Forelimb muscle (tissue), 1 donor: ENCODE results near the gene CFAP69. TPM values are rescaled to one million over a fixed set of nuclear protein-coding genes. Genes with fewer than 3 reads are reported as not detected.
A peak's percentile ranks its signal among the peaks of the same experiment; 100 is the strongest.
"Not testable (repeated sequence)": the region's sequence is repeated elsewhere in the genome, so short reads cannot be mapped to it uniquely, and the experiment has no call there.

Experiments used
- DNase-seq: peaks from one replicate; pipeline ENCODE4 v3.0.0-alpha.2; 2013; ENCODE audit warnings: low read depth
- polyA plus RNA-seq: library from polyadenylated mRNA; unstranded; fragments of 120-200 nt; gene quantifications from one replicate; pipeline ENCODE4 v1.2.1, GENCODE V29; 2013; ENCODE audit not compliant: insufficient read length

CFAP69 gene
- polyA plus RNA-seq, 1 donor = 3.0 TPM

DNA sequence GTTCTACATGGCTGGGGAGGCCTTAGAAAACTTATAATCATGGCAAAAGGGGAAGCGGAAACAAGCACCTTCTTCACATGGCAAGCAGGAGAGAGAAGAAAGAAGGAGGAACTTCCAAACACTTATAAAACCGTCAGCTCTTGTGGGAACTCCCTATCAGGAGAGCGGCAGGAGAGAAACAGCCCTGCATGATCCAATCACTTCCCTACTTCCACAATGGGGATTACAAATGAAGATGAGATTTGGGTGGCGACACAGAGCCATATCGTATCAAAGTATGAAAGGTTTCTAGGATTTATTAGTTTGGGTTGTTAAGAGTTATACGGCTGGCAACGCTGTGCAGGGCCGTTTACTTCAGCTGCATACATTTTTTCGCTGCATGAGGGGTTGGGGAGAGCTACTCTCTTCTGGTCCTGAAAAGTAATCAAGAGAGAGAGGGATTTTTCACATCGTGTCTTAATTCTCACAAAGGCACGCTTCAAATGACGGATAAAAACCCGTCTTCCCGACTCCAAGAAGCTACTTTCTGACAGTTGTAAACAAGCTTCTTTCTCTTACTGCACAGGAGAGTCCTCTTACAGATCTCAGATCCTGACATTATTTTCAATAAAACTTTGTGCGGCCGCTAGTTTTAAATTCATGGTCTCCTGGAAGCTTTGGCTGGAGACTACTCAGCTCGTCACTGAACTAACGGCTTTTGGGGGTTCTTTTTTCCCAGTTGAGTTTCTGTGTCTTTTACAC, 100.8 kb downstream of the CFAP69 start:
- DNase-seq = no peak

DNA sequence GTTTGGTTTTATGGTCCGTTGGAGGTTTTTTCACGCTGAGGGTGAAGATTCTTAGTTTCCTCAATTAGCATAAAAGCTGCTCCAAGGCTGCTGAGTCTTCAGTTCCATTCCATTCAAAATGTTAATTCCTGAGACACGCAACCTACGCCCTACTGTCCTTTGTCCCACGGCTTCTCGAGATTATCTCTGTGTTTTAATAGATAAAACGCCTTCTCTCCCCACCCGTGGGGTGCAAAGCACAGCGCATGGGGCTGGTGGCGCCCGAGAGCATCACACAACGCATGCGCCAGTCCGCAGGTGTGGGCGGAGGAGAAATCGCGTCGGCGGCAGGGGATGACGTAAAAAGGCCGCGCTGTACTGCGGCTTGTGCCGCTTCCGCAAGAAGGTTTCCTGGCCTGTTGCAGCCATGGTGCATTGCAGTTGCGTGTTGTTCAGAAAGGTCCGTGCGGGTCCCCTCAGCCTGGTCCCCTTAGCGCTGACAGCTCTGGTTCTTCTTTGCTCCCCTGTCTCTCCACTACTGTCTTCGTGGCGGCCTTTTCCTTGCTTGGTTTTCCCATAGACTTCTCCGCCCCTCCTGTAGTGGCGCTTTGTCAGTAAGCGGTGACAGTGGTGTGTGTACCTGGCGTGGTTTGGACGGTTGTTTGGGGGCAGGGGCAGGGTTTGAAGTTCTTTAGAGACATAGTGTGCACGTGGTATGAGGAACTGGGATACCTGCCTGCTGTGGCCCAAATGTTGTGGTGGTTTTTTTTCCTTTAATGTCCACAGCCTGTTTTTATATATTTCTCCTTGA, 101.6 kb downstream of the CFAP69 start, which contains the start of gene GTPBP10:
TSS of gene GTPBP10 (plus strand) at position 381 of the 790 bp plus-strand sequence. CDS start at position 407, 26 bp downstream.
- DNase-seq = peak; percentile 93

DNA sequence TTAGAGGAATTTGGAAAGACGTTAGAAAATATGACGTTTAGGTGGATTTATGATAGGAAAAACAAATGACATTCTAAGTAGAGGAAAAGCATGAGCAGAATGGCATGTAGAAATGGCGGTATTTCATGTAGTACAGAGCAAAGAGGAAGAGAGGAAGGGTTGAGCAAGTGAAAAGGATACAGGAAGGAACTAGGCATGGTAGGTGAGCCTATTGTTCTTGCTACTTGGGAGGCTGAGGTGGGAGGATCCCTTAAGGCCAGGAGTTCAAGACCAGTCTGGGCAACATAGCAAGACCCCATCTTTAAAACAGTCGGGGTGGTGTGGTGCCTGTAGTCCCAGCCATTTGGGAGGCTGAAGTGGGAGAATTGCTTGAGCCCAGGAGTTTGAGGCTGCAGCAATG, 102.8 kb downstream of the CFAP69 start:
- DNase-seq = no peak

DNA sequence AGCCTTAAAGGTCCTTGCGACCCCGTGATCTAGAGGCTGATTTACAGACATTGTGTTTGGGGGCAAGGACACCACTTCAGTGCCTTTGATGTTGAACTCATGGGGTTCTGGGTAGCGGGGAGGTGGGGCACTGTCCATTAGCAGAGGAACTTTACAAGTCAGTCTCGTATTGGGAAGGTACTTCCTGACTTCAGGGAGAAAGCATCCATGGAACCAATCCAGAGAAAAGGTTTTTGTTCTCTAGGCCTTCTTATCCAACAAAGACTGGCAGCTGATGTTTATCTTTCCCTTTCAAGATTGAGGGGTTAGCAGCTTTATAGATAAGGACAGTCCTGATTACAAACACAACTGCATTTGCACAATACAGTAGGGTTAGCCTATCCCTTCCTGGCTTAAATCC, 104.3 kb downstream of the CFAP69 start:
- DNase-seq = no peak

DNA sequence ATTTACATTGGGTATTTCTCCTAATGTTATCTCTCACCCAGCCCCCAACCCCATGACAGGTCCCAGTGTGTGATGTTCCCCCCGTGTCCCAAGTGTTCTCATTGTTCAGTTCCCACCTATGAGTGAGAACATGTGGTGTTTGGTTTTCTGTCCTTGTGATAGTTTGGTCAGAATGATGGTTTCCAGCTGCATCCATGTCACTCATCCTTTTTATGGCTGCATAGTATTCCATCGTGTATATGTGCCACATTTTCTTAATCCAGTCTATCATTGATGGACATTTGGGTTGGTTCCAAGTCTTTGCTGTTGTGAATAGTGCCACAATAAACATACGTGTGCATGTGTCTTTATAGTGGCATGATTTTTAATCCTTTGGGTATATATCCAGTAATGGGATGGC, 105.1 kb downstream of the CFAP69 start:
- DNase-seq = not testable (repeated sequence)

DNA sequence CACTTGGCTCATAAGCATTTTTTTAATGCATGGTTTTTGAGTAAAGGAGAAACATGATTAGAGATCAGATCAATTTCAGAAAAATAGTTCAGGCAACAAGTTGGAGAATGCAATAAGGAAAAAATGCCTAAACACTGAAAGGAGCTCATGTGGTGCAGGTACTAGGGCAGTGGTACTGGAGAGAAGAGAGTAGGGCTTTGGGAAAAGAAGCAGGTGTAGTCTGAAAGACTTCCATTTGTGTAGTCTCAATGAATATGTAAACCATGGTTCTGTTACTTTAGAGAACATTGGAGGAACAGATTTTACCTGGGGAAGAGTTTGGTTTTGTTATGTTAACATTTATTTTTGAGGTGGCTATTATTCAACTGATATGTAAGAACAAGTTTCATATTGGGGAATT, 107.0 kb downstream of the CFAP69 start:
- no peak for DNase-seq

Other genes with a start within 250 kb of the CFAP69 start
- 1.5 TPM for gene STEAP1, start 90.7 kb upstream of the CFAP69 start, polyA plus RNA-seq
- gene STEAP2, start 33.4 kb upstream of the CFAP69 start, polyA plus RNA-seq = 2.6 TPM
- gene FAM237B, start 76.1 kb downstream of the CFAP69 start, polyA plus RNA-seq = 0.06 TPM
- 15.9 TPM for gene GTPBP10, start 101.5 kb downstream of the CFAP69 start, polyA plus RNA-seq
- gene CLDN12, start 158.3 kb downstream of the CFAP69 start, polyA plus RNA-seq = 23.3 TPM
- not detected for gene PTTG1IP2, start 224.5 kb downstream of the CFAP69 start, polyA plus RNA-seq